ENCODE data around the gene FXR2. TPM values are rescaled to one million over a fixed set of nuclear protein-coding genes. Genes with fewer than 3 reads are reported as not detected.
A peak's percentile ranks its signal among the peaks of the same experiment; 100 is the strongest.

Gene FXR2
- polyA plus RNA-seq, 1 donor (not counting 4 experiments of a cell fraction or from before 2014, with no cell fraction given) = 30.6 TPM

GRCh38 chr17:7633093-7633492 lies 18.4 kb upstream of the FXR2 start:
- DNase-seq (ENCODE audit: low read depth, low spot score) (no peak), FAIRE-seq (no peak)
- dilution Hi-C loops (cut with MboI; ENCODE audit: extremely low pct_ligation_motif_present, low sequenced_read_pairs) = no loop called here
- no peak overlapping the region for H3K4me3 ChIP-seq (ENCODE audit: control insufficient read depth in 2 of 3, extremely low read depth in 1 of 3, insufficient read depth in 2 of 3, low read depth in 1 of 3, low read length in 3 of 3)
- no peaks in the 10 kb centered on the region for H3K9me1 ChIP-seq (ENCODE audit: control insufficient read depth, extremely low read depth, insufficient read depth, low read length)
- no peaks in the 10 kb centered on the region for H3K79me2 ChIP-seq (ENCODE audit: control insufficient read depth, insufficient read depth, low read length)
- H3K27ac ChIP-seq (ENCODE audit: control insufficient read depth, insufficient read depth, low read length) = no peak overlapping the region
- no peaks in the 10 kb centered on the region for H4K20me1 ChIP-seq (ENCODE audit: control insufficient read depth, extremely low read depth, insufficient read depth, low read length)
- no peaks in the 10 kb centered on the region for H3K36me3 ChIP-seq (ENCODE audit: control insufficient read depth in 2 of 2, extremely low read depth in 1 of 2, insufficient read depth in 2 of 2, low read length in 2 of 2)
- H3K9ac ChIP-seq (ENCODE audit: control insufficient read depth, extremely low read depth, insufficient read depth, low read length) = no peak overlapping the region
- no peaks in the 10 kb centered on the region for H3K27me3 ChIP-seq (ENCODE audit: control insufficient read depth, extremely low read depth, insufficient read depth, low read length)
- peaks cover under 1% of the 10 kb centered on the region for H3K4me1 ChIP-seq (ENCODE audit: control insufficient read depth, extremely low read depth, insufficient read depth, low read length)
- TF ChIP-seq EZH2 (IDR thresholded peaks at IDR 0.05; ENCODE audit: low read length) (no peak), CTCF (optimal IDR thresholded peaks at IDR 0.05 in 1 of 3, IDR thresholded peaks at IDR 0.05 in 1 of 3, conservative IDR thresholded peaks at IDR 0.05 in 1 of 3; ENCODE audit: extremely low read depth in 1 of 3, insufficient read depth in 2 of 3, low read length in 3 of 3) (no peak)
- no peaks in the 10 kb centered on the region for H3K9me3 ChIP-seq (ENCODE audit: control insufficient read depth, low read depth, low read length)
- H2AFZ ChIP-seq (ENCODE audit: control insufficient read depth, low read length) = no peak overlapping the region
- H3K4me2 ChIP-seq (ENCODE audit: control insufficient read depth, extremely low read depth, insufficient read depth, low read depth, low read length) = no peak overlapping the region

DNA sequence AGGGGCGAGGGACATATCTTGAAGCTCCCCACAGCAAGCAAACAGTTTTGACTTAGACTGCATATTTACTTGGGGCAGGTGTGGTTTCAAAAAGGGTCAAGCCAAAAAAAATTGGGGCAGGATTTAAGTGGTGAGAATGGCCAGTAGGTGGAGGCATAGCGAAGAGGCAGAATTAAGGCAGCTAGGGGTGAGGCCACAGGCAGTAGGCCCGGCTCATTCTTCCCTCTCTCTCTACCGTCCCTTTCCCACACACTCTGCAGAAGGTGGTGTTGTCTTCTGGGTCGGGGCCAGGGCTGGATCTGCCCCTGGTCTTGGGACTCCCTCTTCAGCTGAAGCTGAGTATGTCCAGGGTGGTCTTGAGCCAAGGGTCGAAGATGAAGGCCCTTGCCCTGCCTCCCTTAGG lies 17.8 kb upstream of the FXR2 start:
- FAIRE-seq (peak; percentile 59), DNase-seq (ENCODE audit: low read depth, low spot score) (no peak)
- Histone ChIP-seq H3K36me3 (ENCODE audit: control insufficient read depth in 2 of 2, extremely low read depth in 1 of 2, insufficient read depth in 2 of 2, low read length in 2 of 2) (no peaks in the 10 kb centered on the region), H3K4me3 (ENCODE audit: control insufficient read depth in 2 of 3, extremely low read depth in 1 of 3, insufficient read depth in 2 of 3, low read depth in 1 of 3, low read length in 3 of 3) (no peak overlapping the region), H3K4me1 (ENCODE audit: control insufficient read depth, extremely low read depth, insufficient read depth, low read length) (peaks cover 3% of the 10 kb centered on the region), H3K9ac (ENCODE audit: control insufficient read depth, extremely low read depth, insufficient read depth, low read length) (no peak overlapping the region), H3K9me3 (ENCODE audit: control insufficient read depth, low read depth, low read length) (no peaks in the 10 kb centered on the region), H3K27me3 (ENCODE audit: control insufficient read depth, extremely low read depth, insufficient read depth, low read length) (no peaks in the 10 kb centered on the region), H3K79me2 (ENCODE audit: control insufficient read depth, insufficient read depth, low read length) (no peaks in the 10 kb centered on the region), H4K20me1 (ENCODE audit: control insufficient read depth, extremely low read depth, insufficient read depth, low read length) (no peaks in the 10 kb centered on the region), H3K4me2 (ENCODE audit: control insufficient read depth, extremely low read depth, insufficient read depth, low read depth, low read length) (no peak overlapping the region), H3K9me1 (ENCODE audit: control insufficient read depth, extremely low read depth, insufficient read depth, low read length) (no peaks in the 10 kb centered on the region), H2AFZ (ENCODE audit: control insufficient read depth, low read length) (peak overlapping the region; percentile 54), H3K27ac (ENCODE audit: control insufficient read depth, insufficient read depth, low read length) (no peak overlapping the region)
- dilution Hi-C loops (cut with MboI; ENCODE audit: extremely low pct_ligation_motif_present, low sequenced_read_pairs) = no loop called here
- TF ChIP-seq CTCF (optimal IDR thresholded peaks at IDR 0.05 in 1 of 3, IDR thresholded peaks at IDR 0.05 in 1 of 3, conservative IDR thresholded peaks at IDR 0.05 in 1 of 3; ENCODE audit: extremely low read depth in 1 of 3, insufficient read depth in 2 of 3, low read length in 3 of 3) (peak; percentile 74 to 81 (median 78)), EZH2 (IDR thresholded peaks at IDR 0.05; ENCODE audit: low read length) (no peak)
